HG02678 (cell line): ENCODE measurements around the gene OR1B1.
"Not testable (repeated sequence)": the region's sequence is repeated elsewhere in the genome, so short reads cannot be mapped to it uniquely, and the experiment has no call there.

Experiments used
- ATAC-seq: cut with Tn5 transposase; IDR thresholded peaks from one replicate; pipeline ENCODE4 v1.9.1; 2021; ENCODE audit warnings: mild to moderate bottlenecking, moderate library complexity; ENCODE audit not compliant: unreplicated experiment

Gene OR1B1

DNA sequence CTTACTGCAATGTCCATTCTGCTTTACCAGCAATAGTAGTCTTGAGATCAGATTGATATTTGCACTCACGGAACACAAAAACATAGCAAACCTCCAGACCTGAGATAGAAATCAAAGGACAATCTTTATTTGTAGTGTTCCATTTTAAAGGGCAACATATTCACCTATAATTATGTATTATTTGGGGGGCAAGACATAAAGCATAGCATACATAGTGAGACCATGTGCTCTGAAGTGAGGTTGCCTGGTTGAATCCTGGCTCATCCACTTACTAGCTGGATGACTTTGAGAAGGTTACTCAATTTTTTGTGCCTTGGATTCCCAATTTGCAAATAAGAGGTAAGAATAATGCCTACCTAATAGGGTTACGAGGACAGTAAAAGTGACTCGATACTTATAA lies at the start of gene OR1B1:
TSS of gene OR1B1 (minus strand) at position 101 of the 400 bp plus-strand sequence.
- ATAC-seq: no peak

DNA sequence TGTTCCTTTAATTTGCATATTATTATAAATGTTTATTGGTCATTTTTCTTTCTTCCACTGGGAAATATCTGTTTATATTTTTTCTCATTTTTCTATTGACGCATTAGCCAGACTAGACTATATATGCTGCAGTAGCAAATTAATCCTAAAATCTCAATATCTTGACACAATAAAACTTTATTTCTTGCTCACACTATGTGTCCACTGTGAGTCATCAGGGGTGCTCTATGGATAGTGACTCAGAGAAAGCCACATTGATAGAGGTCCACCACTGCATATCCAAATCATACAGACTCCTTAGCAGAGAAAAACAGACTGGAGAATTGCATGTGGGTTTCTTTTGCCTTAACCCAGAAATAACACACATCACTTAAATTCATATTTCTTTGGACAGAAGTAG lies 38.3 kb upstream of the OR1B1 start:
- no peak for ATAC-seq

DNA sequence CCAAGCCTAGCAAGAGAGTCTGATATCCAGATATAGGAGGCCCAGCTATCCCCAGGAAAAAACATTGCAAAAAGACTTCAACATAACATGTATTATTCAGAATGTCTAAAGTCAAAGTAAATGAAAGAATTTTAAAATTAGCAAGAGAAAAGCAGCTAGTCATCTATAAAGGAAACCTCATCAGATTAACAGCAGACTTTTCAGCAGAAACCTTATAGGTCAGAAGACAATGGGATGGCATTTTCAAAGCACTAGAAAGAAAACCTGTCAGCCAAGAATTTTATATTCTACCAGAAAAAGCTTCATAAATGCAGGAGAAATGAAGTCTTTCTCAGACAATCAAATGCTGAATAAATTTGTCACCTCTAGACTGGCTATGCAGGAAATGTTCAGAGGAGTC lies 27.4 kb upstream of the OR1B1 start:
- ATAC-seq: no peak

DNA sequence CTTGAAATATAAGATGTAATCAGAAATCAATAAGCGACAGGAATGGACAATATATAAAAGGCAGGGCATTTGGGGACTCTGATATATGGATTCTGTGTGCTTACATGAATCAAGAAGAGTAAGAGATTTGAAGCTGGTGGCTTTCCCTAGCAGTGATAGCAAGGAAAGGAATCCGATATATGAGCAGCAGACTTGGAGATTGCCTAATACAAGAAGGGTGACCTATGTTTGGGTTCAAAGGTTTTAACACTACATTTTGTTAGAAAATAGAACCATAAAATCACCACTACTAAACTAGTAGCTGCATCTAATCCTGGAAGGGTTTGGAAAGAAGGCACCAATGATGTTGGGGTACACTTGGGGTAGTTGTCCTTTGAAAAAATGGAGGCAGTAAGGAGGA lies 15.1 kb upstream of the OR1B1 start:
- ATAC-seq: no peak

DNA sequence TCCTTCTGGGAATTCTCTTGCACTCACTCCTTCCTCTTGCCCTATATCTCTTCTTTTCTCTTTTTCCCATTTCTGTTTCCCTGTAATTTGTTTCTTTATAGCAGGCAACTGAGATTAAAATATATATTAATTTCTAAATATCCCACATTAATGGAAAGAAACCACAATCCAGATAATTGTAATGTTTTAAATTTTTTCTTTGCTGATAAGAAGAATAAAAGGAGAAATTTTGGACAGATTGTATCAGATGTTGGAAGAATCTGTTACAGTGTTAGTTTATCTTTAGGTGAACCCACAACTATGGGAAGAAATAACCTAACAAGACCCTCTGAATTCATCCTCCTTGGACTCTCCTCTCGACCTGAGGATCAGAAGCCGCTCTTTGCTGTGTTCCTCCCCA lies 4.0 kb upstream of the OR1B1 start, which contains the start of gene OR1L1:
TSS of gene OR1L1 (plus strand) at position 301 of the 400 bp plus-strand sequence. CDS start at position 301, 0 bp downstream.
- ATAC-seq: no peak

DNA sequence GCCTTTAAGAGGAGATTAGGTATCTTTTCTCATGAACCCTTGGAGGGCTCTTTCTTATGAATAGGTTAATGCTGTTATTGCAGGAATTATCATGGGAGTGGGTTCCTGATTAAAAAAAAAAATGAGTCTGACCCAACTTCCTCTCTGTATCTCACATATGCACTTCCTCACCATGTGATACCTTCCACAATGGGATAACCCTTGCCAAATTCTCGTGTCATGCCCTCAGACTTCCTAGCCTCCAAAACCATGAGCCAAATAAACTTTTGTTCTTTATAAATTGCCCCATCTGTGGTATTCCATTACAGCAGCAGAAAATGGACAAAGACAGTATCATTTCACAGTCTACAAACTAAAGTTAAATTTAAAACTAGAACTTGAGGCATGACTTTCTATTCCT lies 1.0 kb downstream of the OR1B1 start:
- ATAC-seq: no peak

DNA sequence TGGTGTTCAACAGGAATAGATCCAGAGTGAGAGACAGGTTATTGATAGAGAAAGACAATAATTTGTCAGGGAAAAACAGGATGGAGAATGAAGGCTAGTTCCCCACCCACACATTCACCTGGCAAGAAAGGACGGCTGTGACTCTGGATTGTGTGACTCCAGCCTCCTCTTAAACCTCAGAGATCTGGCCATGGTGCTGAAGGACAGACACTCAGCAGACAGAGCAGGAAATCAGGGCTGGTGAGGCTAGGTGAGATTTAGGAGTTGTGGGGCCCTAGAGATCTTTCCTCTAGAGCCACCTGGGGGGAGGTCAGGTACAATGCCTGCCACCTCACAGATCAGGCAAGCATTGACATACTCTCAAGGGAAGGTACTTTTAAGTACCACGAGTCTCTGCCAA lies 15.2 kb downstream of the OR1B1 start:
- no peak for ATAC-seq

DNA sequence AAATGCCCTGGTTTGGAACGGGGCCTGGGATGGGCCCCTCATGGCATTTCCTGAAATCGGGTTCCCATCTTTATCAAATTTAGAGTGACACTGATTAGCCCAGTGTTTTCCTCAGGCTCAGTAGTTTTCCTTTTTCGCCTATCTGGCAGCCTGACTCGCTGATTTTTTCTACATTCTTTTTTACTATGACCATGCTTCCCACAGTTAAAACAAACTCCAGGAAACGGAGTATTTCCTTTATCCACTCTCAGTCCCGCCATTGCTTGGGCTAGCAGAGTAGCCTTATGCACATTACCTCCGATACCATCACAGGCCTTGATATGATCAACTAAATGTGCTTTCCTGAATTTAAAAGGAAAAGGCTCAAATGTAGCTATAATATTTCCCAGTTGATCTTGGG lies 37.4 kb downstream of the OR1B1 start:
- ATAC-seq: no peak

DNA sequence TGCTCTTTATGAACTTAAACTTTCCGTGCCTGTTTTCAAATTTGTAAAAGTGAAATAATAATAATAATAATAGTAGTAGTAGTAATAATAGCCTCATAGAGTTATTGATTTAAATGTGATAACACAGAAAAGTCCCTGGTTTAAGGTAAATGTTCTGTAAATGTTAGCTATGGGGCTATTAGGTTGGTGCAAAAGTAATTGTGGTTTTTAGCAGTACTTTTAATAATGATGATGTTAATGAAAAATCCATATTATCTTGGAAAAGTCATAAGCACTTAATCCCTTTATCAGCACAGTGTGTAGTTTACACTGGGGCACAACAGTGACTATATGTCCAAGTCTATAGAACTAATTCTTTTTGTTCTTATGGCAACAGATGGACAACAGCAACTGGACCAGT lies 43.1 kb downstream of the OR1B1 start, which contains the start of gene OR1Q1:
TSS of gene OR1Q1 (plus strand) at position 377 of the 400 bp plus-strand sequence. CDS start at position 377, 0 bp downstream.
- no peak for ATAC-seq

DNA sequence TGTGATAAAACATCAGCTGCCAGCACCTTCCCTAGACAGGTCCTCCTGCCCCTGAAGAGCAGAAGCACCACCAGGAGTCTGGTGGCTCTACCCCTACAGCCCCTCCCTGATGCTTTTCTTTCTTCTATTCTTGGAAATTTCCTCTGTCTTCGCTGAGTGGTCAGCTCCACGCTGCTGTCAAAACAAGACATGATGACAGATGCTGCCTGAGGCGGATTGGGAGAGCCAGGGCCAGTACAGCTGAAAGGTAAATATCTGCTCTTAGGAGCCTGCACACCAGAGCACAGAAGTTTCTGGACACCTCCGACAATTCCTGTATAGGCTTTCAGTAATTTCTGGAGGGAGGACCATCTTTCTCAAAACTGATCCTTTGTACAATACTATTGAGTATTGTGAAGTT lies 47.6 kb downstream of the OR1B1 start:
- no peak for ATAC-seq

DNA sequence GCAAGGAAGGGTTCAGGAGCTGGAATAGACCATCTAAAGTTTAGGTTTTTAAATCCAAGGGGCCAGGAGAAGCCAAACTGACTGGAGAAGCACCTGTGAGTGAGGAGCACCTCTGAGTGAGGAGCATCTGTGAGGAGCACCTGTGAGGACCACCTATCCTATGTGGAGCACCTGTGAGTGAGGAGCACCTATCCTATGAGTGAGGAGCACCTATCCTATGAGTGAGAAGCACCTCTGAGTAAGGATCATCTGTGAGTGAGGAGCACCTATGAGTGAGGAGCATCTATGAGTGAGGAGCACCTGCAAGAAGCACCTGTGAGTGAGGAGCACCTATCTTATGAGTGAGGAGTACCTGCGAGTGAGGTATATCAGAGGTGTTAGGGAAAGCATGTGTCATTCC lies 50.8 kb downstream of the OR1B1 start:
- ATAC-seq: no peak

DNA sequence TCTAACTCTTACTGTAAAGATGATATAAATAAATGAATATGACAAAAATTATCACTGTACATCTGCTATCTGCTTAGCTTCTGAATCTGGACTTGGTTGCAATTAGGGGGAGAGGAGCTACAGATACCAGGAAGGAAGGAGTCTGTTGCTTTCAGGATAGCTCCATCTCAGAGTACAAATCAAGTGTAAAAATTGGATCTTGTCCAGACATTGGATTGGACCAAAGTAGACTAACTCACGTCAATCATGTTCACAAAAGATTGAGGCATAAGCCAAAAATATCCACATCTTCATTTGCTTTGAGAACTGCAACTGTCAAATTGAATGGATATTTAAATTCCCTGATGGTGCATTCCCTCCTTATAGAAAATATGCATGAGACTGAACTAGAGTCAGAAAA lies 51.7 kb downstream of the OR1B1 start:
- no peak for ATAC-seq

DNA sequence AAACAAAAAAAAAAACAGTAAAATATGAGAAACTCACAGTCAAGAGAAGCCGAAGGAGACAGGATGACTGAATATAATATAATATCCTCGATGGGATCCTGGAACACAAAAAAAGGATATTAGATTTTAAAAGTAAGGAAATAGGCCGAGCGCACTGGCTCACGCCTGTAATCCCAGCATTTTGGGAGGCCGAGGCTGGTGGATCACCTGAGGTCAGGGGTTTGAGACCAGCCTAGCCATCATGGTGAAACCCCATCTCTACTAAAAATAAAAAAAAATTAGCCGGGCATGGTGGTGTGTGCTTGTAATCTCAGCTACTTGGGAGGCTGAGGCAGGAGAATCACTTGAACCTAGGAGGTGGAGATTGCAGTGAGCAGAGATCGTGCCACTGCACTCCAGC lies 74.1 kb downstream of the OR1B1 start, which contains the start of gene OR1L8:
TSS of gene OR1L8 (minus strand) at position 101 of the 400 bp plus-strand sequence. CDS start 14,907 bp downstream, outside the sequence.
- not testable (repeated sequence) for ATAC-seq

DNA sequence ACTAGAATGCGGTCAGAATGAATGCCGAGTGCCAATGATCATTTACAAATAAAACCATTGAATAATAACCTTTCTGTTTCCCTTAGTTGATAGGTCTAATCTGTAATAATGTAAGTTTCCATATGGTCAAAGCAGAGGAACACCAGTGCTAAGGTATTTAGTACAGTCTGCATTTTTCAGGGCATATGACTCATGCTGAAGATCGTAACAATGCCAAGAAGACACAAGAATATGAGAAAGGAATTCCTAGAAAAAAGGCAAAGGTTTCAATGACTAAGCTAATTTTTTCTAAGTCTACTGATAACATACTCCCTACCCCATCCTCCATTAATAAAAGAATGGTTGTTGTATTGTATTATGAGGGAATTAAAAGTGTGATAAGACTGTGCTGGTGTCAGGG lies 77.1 kb downstream of the OR1B1 start:
- ATAC-seq: no peak

DNA sequence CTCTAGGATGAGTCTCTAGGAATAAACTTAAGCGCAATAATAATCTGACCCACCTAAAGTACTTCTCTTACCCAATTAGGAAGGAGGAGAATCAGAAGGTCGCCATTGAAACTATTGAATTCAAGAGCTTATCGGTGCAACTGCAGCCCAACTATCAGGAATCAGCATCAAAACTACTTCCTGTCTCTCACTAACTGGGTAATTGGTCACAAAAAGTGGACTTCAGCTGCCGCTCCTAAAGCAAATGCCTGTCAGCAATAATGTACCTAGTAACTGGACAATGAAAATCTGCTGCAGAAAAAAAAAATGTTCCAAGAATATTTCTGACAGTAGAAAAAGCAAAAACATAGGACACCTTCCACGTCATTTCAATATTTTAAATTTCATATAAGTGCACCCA lies 77.6 kb downstream of the OR1B1 start:
- no peak for ATAC-seq
